Neutrophil (primary cell): Measurements from ENCODE around the gene EXOC6B.

ENCODE experiments used
- H3K27ac ChIP-seq: fragments of 200-600 bp; sonication (generic); 2 replicates; pipeline ENCODE4 v1.5.1; 2016; ENCODE audit warnings: mild to moderate bottlenecking, moderate library complexity
- H3K27me3 ChIP-seq: fragments of 200-600 bp; sonication (generic); 2 replicates; pipeline ENCODE4 v1.6.0; 2016; ENCODE audit warnings: mild to moderate bottlenecking
- H3K36me3 ChIP-seq: fragments of 200-600 bp; sonication (generic); 2 replicates; pipeline ENCODE4 v1.5.1; 2017
- H3K4me1 ChIP-seq, 2 experiments: fragments of 200-600 bp in 1 of 2; sonication (generic) in 1 of 2; 1 replicate in 1 of 2; 2 replicates in 1 of 2; pipeline versions ENCODE4 v1.5.1 to v1.6.1; 2013 to 2016; ENCODE audit warnings: low read depth in 1 of 2, low read length in 1 of 2, mild to moderate bottlenecking in 1 of 2, moderate library complexity in 1 of 2; ENCODE audit not compliant: control insufficient read depth in 1 of 2, insufficient read depth in 1 of 2
- H3K4me3 ChIP-seq, 2 experiments: fragments of 200-600 bp in 1 of 2; sonication (generic) in 1 of 2; 1 replicate in 1 of 2; 2 replicates in 1 of 2; pipeline ENCODE4 v1.5.1; 2013 to 2016; ENCODE audit warnings: low read depth in 1 of 2, low read length in 1 of 2, mild to moderate bottlenecking in 1 of 2, moderate library complexity in 1 of 2
- H3K9me3 ChIP-seq: fragments of 200-600 bp; sonication (generic); 2 replicates; pipeline ENCODE4 v1.5.1; 2016
- TF ChIP-seq, protein P1 (sequence below): fragments of 200-600 bp; sonication (generic); IDR thresholded peaks from 2 replicates; pipeline ENCODE4 v1.5.1; 2016; ENCODE audit warnings: antibody characterized with exemption

The EXOC6B gene

DNA sequence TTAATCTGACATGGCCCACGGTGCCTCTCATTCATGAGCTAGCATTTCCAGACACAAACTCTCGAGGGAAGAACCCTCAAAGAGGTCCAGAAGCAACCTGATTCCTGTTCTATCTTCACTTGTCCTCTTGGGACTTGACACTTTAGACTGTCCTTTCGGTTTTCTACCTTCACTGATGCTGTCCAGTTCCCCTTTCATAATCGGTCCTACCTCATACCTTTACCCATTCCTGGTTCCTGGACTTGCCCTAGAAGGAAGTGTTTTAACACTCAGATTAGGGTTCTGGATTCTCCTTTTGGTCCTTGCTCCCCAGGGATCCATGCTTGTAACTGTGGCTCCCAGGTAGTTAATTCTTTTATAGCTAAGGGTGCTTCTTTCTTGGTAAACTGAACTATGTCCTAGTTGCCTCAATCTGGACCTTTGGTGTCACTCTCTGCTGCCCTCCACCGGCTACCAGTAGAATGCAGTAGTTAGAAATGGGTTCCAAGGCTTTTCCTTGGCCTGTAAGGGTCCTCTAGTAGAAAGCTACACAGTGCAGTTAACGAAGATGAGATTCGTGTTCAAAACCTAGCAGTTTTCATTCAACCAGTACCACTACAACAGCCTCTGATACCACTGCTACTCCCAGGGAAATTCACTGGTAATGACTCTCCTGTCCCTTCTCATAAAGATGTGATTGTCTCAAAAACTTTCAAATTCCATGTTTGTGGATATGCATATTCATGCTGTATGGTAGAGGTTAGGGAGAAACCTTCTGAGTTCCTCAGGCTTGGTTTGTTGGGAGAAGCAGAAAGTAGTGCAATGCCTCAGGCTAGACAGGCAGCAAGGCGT is 500.0 kb downstream of the EXOC6B start:
- no peak overlapping the region for H3K27ac ChIP-seq
- no peaks in the 10 kb centered on the region for H3K9me3 ChIP-seq
- H3K4me3 ChIP-seq, result no peak overlapping the region
- no peaks in the 10 kb centered on the region for H3K27me3 ChIP-seq
- TF ChIP-seq, protein P1, sequence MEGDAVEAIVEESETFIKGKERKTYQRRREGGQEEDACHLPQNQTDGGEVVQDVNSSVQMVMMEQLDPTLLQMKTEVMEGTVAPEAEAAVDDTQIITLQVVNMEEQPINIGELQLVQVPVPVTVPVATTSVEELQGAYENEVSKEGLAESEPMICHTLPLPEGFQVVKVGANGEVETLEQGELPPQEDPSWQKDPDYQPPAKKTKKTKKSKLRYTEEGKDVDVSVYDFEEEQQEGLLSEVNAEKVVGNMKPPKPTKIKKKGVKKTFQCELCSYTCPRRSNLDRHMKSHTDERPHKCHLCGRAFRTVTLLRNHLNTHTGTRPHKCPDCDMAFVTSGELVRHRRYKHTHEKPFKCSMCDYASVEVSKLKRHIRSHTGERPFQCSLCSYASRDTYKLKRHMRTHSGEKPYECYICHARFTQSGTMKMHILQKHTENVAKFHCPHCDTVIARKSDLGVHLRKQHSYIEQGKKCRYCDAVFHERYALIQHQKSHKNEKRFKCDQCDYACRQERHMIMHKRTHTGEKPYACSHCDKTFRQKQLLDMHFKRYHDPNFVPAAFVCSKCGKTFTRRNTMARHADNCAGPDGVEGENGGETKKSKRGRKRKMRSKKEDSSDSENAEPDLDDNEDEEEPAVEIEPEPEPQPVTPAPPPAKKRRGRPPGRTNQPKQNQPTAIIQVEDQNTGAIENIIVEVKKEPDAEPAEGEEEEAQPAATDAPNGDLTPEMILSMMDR, result no peak
- H3K4me1 ChIP-seq, result no peaks in the 10 kb centered on the region
- no peaks in the 10 kb centered on the region for H3K36me3 ChIP-seq

GRCh38 chr2:72316774-72317173 is 509.1 kb downstream of the EXOC6B start:
- H3K4me1 ChIP-seq, result no peaks in the 10 kb centered on the region
- TF ChIP-seq, protein P1, result no peak
- H3K9me3 ChIP-seq, result no peaks in the 10 kb centered on the region

GRCh38 chr2:72300147-72300684 is 525.6 kb downstream of the EXOC6B start:
- H3K36me3 ChIP-seq, result no peaks in the 10 kb centered on the region
- H3K9me3 ChIP-seq, result no peaks in the 10 kb centered on the region
- H3K27ac ChIP-seq, result no peak overlapping the region
- no peaks in the 10 kb centered on the region for H3K27me3 ChIP-seq
- TF ChIP-seq, protein P1, result no peak
- H3K4me3 ChIP-seq, result no peak overlapping the region
- no peaks in the 10 kb centered on the region for H3K4me1 ChIP-seq

More at GRCh38 chr2:72316774-72317173, 509.1 kb downstream of the EXOC6B start:
- Histone ChIP-seq H3K4me3 (no peak overlapping the region), H3K36me3 (no peaks in the 10 kb centered on the region), H3K27ac (no peak overlapping the region), H3K27me3 (no peaks in the 10 kb centered on the region)

DNA sequence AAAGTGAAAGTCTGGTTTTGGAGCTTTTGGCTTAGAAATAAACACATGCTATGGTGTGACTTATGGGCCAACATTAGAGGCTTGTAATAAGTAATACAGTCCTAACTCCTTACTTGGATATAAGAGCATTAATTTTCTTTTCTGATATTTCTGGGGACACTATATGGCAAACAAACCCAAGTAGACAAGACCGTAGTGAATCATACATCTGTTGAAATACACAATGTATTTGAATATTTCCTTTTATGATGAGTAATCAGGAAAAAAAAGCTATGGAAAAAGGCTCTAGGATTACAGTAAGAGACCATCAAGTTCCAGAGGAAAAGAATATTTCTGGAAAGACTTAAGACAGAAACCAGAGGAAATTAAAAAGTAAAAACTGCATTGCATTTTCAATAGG is 532.2 kb downstream of the EXOC6B start:
- Histone ChIP-seq H3K27ac (no peak overlapping the region), H3K27me3 (no peaks in the 10 kb centered on the region), H3K4me1 (no peaks in the 10 kb centered on the region), H3K4me3 (no peak overlapping the region), H3K9me3 (no peaks in the 10 kb centered on the region), H3K36me3 (no peaks in the 10 kb centered on the region)
- TF ChIP-seq, protein P1, result no peak

DNA sequence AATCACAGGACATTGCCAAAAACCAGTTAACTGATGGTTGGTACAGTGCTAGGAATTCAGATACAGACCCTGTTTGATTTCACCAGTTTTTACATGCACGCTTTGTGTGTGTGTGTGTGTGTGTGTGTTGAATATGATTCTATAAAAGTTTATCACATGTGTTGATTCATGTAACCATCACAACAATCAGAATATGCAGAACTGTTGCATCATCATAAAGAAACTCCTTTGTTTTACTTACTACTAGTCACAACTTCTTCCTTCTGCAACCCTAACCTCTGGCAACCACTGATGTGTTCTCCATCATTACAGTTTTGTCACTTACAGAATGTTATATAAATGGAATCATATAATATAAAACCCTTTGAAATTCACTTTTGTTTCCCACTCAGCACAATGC is 533.4 kb downstream of the EXOC6B start:
- Histone ChIP-seq H3K4me1 (no peaks in the 10 kb centered on the region), H3K27me3 (no peaks in the 10 kb centered on the region), H3K36me3 (no peaks in the 10 kb centered on the region), H3K4me3 (no peak overlapping the region), H3K9me3 (no peaks in the 10 kb centered on the region), H3K27ac (no peak overlapping the region)
- TF ChIP-seq, protein P1, result no peak
